ENCODE data around the gene FOXN1. TPM values are rescaled to one million over a fixed set of nuclear protein-coding genes. Genes with fewer than 3 reads are reported as not detected.

The FOXN1 gene
- total and polyA plus RNA-seq, 4 donors, result not detected

- peaks cover 0 to 2% (median 0%) of the 10 kb centered on the region in 4 donors for H3K4me1 ChIP-seq (ENCODE audit: control insufficient read depth in 4 of 4, insufficient read depth in 4 of 4, low read length in 3 of 4)
- TF ChIP-seq FOXA2 (IDR thresholded peaks at IDR 0.05), result no peak
- TF ChIP-seq EGR1 (IDR thresholded peaks at IDR 0.05; ENCODE audit: low read depth in 2 of 2), result no peak
- TF ChIP-seq NR2F2 (IDR thresholded peaks at IDR 0.05), result no peak
- no peak for TF ChIP-seq HNF4A (conservative IDR thresholded peaks at IDR 0.05)
- no peak for TF ChIP-seq GABPA (IDR thresholded peaks at IDR 0.05 in 1 of 2, conservative IDR thresholded peaks at IDR 0.05 in 1 of 2)
- no peak for TF ChIP-seq CTCF (IDR thresholded peaks at IDR 0.05; ENCODE audit: low read depth, low read length, missing input control)
- no peak for TF ChIP-seq JUND (IDR thresholded peaks at IDR 0.05)
- peaks cover 0 to 6% (median 2%) of the 10 kb centered on the region in 4 donors for H3K36me3 ChIP-seq (ENCODE audit: control insufficient read depth in 4 of 4, insufficient read depth in 3 of 4, low read depth in 1 of 4, low read length in 3 of 4)
- WGBS, result 85% methylated on average over 6 of the region's 6 CpGs
- no peak overlapping the region for H3K27ac ChIP-seq (ENCODE audit: low read depth in 1 of 2, low read length in 2 of 2)
- no peaks in the 10 kb centered on the region for H3K9me3 ChIP-seq (ENCODE audit: control insufficient read depth in 4 of 4, low read length in 3 of 4)
- H3K27me3 ChIP-seq (ENCODE audit: control insufficient read depth in 4 of 4, insufficient read depth in 4 of 4, low read length in 3 of 4), result no peaks in the 10 kb centered on the region
- no peak for DNase-seq (ENCODE audit: low spot score)
- H3K9ac ChIP-seq (ENCODE audit: low read depth in 1 of 2, low read length in 2 of 2), result no peak overlapping the region
- H3K4me3 ChIP-seq (ENCODE audit: low read depth in 1 of 3, low read length in 3 of 3), result no peak overlapping the region
These were observed 39.8 kb downstream of the FOXN1 start for GRCh38 chr17:28545787-28546415.

- TF ChIP-seq TAF1 (conservative IDR thresholded peaks at IDR 0.05) (no peak), ATF3 (IDR thresholded peaks at IDR 0.05) (no peak), REST (IDR thresholded peaks at IDR 0.05) (no peak), YY1 (IDR thresholded peaks at IDR 0.05) (no peak), CTCF (IDR thresholded peaks at IDR 0.05; ENCODE audit: low read depth, low read length, missing input control) (no peak), HNF4G (IDR thresholded peaks at IDR 0.05) (no peak), FOXA1 (IDR thresholded peaks at IDR 0.05) (no peak), JUND (IDR thresholded peaks at IDR 0.05) (no peak), GABPA (IDR thresholded peaks at IDR 0.05 in 1 of 2, conservative IDR thresholded peaks at IDR 0.05 in 1 of 2) (no peak), MAX (IDR thresholded peaks at IDR 0.05) (no peak)
- Histone ChIP-seq H3K4me1 (ENCODE audit: control insufficient read depth in 4 of 4, insufficient read depth in 4 of 4, low read length in 3 of 4) (peaks cover 0 to 9% (median 6%) of the 10 kb centered on the region in 4 donors), H3K4me3 (ENCODE audit: low read depth in 1 of 3, low read length in 3 of 3) (no peak overlapping the region), H3K36me3 (ENCODE audit: control insufficient read depth in 4 of 4, insufficient read depth in 3 of 4, low read depth in 1 of 4, low read length in 3 of 4) (peaks cover 0 to 6% (median 2%) of the 10 kb centered on the region in 4 donors), H3K9me3 (ENCODE audit: control insufficient read depth in 4 of 4, low read length in 3 of 4) (no peaks in the 10 kb centered on the region), H3K27ac (ENCODE audit: low read depth in 1 of 2, low read length in 2 of 2) (no peak overlapping the region), H3K27me3 (ENCODE audit: control insufficient read depth in 4 of 4, insufficient read depth in 4 of 4, low read length in 3 of 4) (no peaks in the 10 kb centered on the region), H3K9ac (ENCODE audit: low read depth in 1 of 2, low read length in 2 of 2) (no peak overlapping the region)
- WGBS, result 86% methylated on average over 14 of the region's 14 CpGs
- DNase-seq (ENCODE audit: low spot score), result no peak
These were observed 41.0 kb downstream of the FOXN1 start for GRCh38 chr17:28547096-28547622.
